SK-N-DZ (cell line): Measurements from ENCODE around the gene TUBA1C.
"Not testable (repeated sequence)": the region's sequence is repeated elsewhere in the genome, so short reads cannot be mapped to it uniquely, and the experiment has no call there.

Source experiments
- DNase-seq: peaks from one replicate; pipeline ENCODE4 v3.0.0-alpha.2; 2015; ENCODE audit warnings: low spot score

Gene TUBA1C

GRCh38 chr12:49255456-49255855 is 9.4 kb upstream of the TUBA1C start:
- DNase-seq = not testable (repeated sequence)

GRCh38 chr12:49255857-49256637 is 8.8 kb upstream of the TUBA1C start:
- DNase-seq = no peak

- not testable (repeated sequence) for DNase-seq
These were observed 7.2 kb upstream of the TUBA1C start for GRCh38 chr12:49257508-49258184.

- no peak for DNase-seq
These were observed 5.4 kb upstream of the TUBA1C start for GRCh38 chr12:49259452-49259851.

- DNase-seq = no peak
These were observed 4.7 kb upstream of the TUBA1C start for GRCh38 chr12:49260166-49260565.

- no peak for DNase-seq
These were observed 4.1 kb upstream of the TUBA1C start for GRCh38 chr12:49260571-49261363.

GRCh38 chr12:49261721-49262120 is 3.2 kb upstream of the TUBA1C start:
- DNase-seq = no peak

- no peak for DNase-seq
These were observed 1.5 kb upstream of the TUBA1C start for GRCh38 chr12:49263400-49263763.

- DNase-seq = no peak
These were observed 413 bp upstream of the TUBA1C start for GRCh38 chr12:49264466-49264872.

- not testable (repeated sequence) for DNase-seq
These were observed 4.3 kb downstream of the TUBA1C start for GRCh38 chr12:49269191-49269590.

- DNase-seq = no peak
These were observed 8.2 kb downstream of the TUBA1C start for GRCh38 chr12:49272790-49273725.

- DNase-seq = no peak
These were observed 9.0 kb downstream of the TUBA1C start for GRCh38 chr12:49273726-49274395.

- DNase-seq = no peak
These were observed 9.7 kb downstream of the TUBA1C start for GRCh38 chr12:49274396-49275069.

GRCh38 chr12:49276304-49277290 is 11.7 kb downstream of the TUBA1C start:
- no peak for DNase-seq

GRCh38 chr12:49277466-49277865 is 12.6 kb downstream of the TUBA1C start:
- DNase-seq = no peak

GRCh38 chr12:49279706-49280159 is 14.9 kb downstream of the TUBA1C start:
- peak; percentile 54 for DNase-seq

GRCh38 chr12:49280545-49280944 is 15.7 kb downstream of the TUBA1C start:
- DNase-seq = not testable (repeated sequence)

GRCh38 chr12:49282302-49282701 is 17.4 kb downstream of the TUBA1C start:
- DNase-seq = no peak
